Astrocyte (in vitro differentiated cells and primary cell): ENCODE results near the gene STUB1. TPM values are rescaled to one million over a fixed set of nuclear protein-coding genes. Genes with fewer than 3 reads are reported as not detected.

ENCODE experiments used
- DNase-seq: peaks from one replicate; pipeline ENCODE4 v3.0.0-alpha.2; 2010; ENCODE audit warnings: low read depth
- FAIRE-seq: peaks from 2 replicates; lab custom pipeline; 2011; peaks lifted over from hg19 to GRCh38; lab: Jason Lieb, UNC
- H2AFZ ChIP-seq: 2 replicates; pipeline ENCODE4 v1.6.0; 2012; ENCODE audit warnings: low read depth, low read length, inconsistent platforms
- H3K27ac ChIP-seq: 2 replicates; pipeline ENCODE4 v1.5.1; 2011; ENCODE audit warnings: low read depth, low read length, inconsistent platforms
- H3K27me3 ChIP-seq: 2 replicates; pipeline ENCODE4 v1.6.0; 2011; ENCODE audit warnings: low read length, inconsistent platforms; ENCODE audit not compliant: insufficient read depth
- H3K36me3 ChIP-seq: 2 replicates; pipeline ENCODE4 v1.5.1; 2011; ENCODE audit warnings: low read length, inconsistent platforms; ENCODE audit not compliant: insufficient read depth
- H3K4me1 ChIP-seq: 2 replicates; pipeline ENCODE4 v1.5.1; 2011; ENCODE audit warnings: low read length, inconsistent platforms; ENCODE audit not compliant: insufficient read depth
- H3K4me2 ChIP-seq: 2 replicates; pipeline ENCODE4 v1.6.0; 2012; ENCODE audit warnings: low read length, inconsistent platforms
- H3K4me3 ChIP-seq: 2 replicates; pipeline ENCODE4 v1.5.1; 2011; ENCODE audit warnings: low read depth, mild to moderate bottlenecking, low read length, inconsistent platforms; ENCODE audit not compliant: insufficient read depth
- H3K79me2 ChIP-seq: 2 replicates; pipeline ENCODE4 v1.6.0; 2012; ENCODE audit warnings: mild to moderate bottlenecking, low read length, inconsistent platforms; ENCODE audit not compliant: insufficient read depth
- H3K9ac ChIP-seq: 2 replicates; pipeline ENCODE4 v1.6.0; 2012; ENCODE audit warnings: mild to moderate bottlenecking, low read length, inconsistent platforms
- H3K9me3 ChIP-seq: 2 replicates; pipeline ENCODE4 v1.5.1; 2012; ENCODE audit warnings: low read depth, mild to moderate bottlenecking, low read length, inconsistent platforms; ENCODE audit not compliant: insufficient read depth
- H4K20me1 ChIP-seq: 2 replicates; pipeline ENCODE4 v1.6.0; 2012; ENCODE audit warnings: low read length, inconsistent platforms; ENCODE audit not compliant: insufficient read depth
- H3K27ac Mint-ChIP-seq: one replicate; pipeline ENCODE4 v1.8.0; 2021; ENCODE audit warnings: mild to moderate bottlenecking, mixed read lengths; ENCODE audit not compliant: unreplicated experiment
- H3K27me3 Mint-ChIP-seq: one replicate; pipeline ENCODE4 v1.8.0; 2021; ENCODE audit warnings: low read depth, mixed read lengths; ENCODE audit not compliant: unreplicated experiment
- H3K36me3 Mint-ChIP-seq: one replicate; pipeline ENCODE4 v1.8.0; 2021; ENCODE audit warnings: low read depth, mixed read lengths; ENCODE audit not compliant: unreplicated experiment
- H3K4me1 Mint-ChIP-seq: one replicate; pipeline ENCODE4 v1.8.0; 2021; ENCODE audit warnings: low read depth, mixed read lengths; ENCODE audit not compliant: unreplicated experiment
- H3K4me3 Mint-ChIP-seq: one replicate; pipeline ENCODE4 v1.8.0; 2021; ENCODE audit warnings: mild to moderate bottlenecking, moderate library complexity, mixed read lengths; ENCODE audit not compliant: unreplicated experiment
- H3K9me3 Mint-ChIP-seq: one replicate; pipeline ENCODE4 v1.8.0; 2021; ENCODE audit warnings: mild to moderate bottlenecking, mixed read lengths; ENCODE audit not compliant: unreplicated experiment
- EZH2 ChIP-seq: IDR thresholded peaks from 2 replicates; pipeline ENCODE4 v1.6.1; 2012; ENCODE audit warnings: mild to moderate bottlenecking, low read length, inconsistent platforms; ENCODE audit not compliant: insufficient read depth
- total RNA-seq: library from RNA; stranded (reverse); gene quantifications from 2 replicates; pipeline ENCODE4 v1.2.1, GENCODE V29; 2021
- TF ChIP-seq, protein P1 (sequence below): IDR thresholded peaks from 2 replicates; pipeline ENCODE4 v1.5.1; 2011; ENCODE audit warnings: low read depth, mild to moderate bottlenecking, inconsistent platforms, low read length, moderate library complexity; ENCODE audit not compliant: insufficient read depth

The STUB1 gene
- total RNA-seq, 1 donor from 2014 or later = 140 TPM

- no peaks in the 10 kb centered on the region for H3K27me3 Mint-ChIP-seq
- Histone ChIP-seq H3K9me3 (no peaks in the 10 kb centered on the region), H3K4me2 (no peak overlapping the region), H3K79me2 (peaks cover 15% of the 10 kb centered on the region), H3K27ac (no peak overlapping the region), H3K27me3 (no peaks in the 10 kb centered on the region), H2AFZ (no peak overlapping the region), H3K36me3 (no peaks in the 10 kb centered on the region), H3K4me1 (peaks cover 8% of the 10 kb centered on the region), H3K9ac (no peak overlapping the region), H3K4me3 (no peak overlapping the region), H4K20me1 (peaks cover 14% of the 10 kb centered on the region)
- TF ChIP-seq, protein P1, sequence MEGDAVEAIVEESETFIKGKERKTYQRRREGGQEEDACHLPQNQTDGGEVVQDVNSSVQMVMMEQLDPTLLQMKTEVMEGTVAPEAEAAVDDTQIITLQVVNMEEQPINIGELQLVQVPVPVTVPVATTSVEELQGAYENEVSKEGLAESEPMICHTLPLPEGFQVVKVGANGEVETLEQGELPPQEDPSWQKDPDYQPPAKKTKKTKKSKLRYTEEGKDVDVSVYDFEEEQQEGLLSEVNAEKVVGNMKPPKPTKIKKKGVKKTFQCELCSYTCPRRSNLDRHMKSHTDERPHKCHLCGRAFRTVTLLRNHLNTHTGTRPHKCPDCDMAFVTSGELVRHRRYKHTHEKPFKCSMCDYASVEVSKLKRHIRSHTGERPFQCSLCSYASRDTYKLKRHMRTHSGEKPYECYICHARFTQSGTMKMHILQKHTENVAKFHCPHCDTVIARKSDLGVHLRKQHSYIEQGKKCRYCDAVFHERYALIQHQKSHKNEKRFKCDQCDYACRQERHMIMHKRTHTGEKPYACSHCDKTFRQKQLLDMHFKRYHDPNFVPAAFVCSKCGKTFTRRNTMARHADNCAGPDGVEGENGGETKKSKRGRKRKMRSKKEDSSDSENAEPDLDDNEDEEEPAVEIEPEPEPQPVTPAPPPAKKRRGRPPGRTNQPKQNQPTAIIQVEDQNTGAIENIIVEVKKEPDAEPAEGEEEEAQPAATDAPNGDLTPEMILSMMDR = no peak
- TF ChIP-seq EZH2 = no peak
- no peaks in the 10 kb centered on the region for H3K9me3 Mint-ChIP-seq
- no peak overlapping the region for H3K27ac Mint-ChIP-seq
- no peaks in the 10 kb centered on the region for H3K36me3 Mint-ChIP-seq
- FAIRE-seq = no peak
- H3K4me1 Mint-ChIP-seq = no peaks in the 10 kb centered on the region
- no peak for DNase-seq
- H3K4me3 Mint-ChIP-seq = no peak overlapping the region
Measured at GRCh38 chr16:638836-639235, 41.4 kb upstream of the STUB1 start.

- no peaks in the 10 kb centered on the region for H3K9me3 Mint-ChIP-seq
- H3K27me3 Mint-ChIP-seq = no peaks in the 10 kb centered on the region
- H3K36me3 Mint-ChIP-seq = no peaks in the 10 kb centered on the region
- no peaks in the 10 kb centered on the region for H3K4me1 Mint-ChIP-seq
- H3K79me2 ChIP-seq = peaks cover 5% of the 10 kb centered on the region
- no peak overlapping the region for H3K4me2 ChIP-seq
- H2AFZ ChIP-seq = no peak overlapping the region
- H3K27me3 ChIP-seq = no peaks in the 10 kb centered on the region
- no peak overlapping the region for H3K27ac Mint-ChIP-seq
- TF ChIP-seq, protein P1 = no peak
- H3K9ac ChIP-seq = no peak overlapping the region
- H3K4me1 ChIP-seq = peaks cover 8% of the 10 kb centered on the region
- H3K9me3 ChIP-seq = no peaks in the 10 kb centered on the region
- H4K20me1 ChIP-seq = no peaks in the 10 kb centered on the region
- H3K27ac ChIP-seq = no peak overlapping the region
- no peaks in the 10 kb centered on the region for H3K36me3 ChIP-seq
- no peak for FAIRE-seq
- H3K4me3 Mint-ChIP-seq = peak overlapping the region; percentile 45
- DNase-seq = no peak
- H3K4me3 ChIP-seq = no peak overlapping the region
Measured at GRCh38 chr16:640614-641013, 39.6 kb upstream of the STUB1 start.

DNA sequence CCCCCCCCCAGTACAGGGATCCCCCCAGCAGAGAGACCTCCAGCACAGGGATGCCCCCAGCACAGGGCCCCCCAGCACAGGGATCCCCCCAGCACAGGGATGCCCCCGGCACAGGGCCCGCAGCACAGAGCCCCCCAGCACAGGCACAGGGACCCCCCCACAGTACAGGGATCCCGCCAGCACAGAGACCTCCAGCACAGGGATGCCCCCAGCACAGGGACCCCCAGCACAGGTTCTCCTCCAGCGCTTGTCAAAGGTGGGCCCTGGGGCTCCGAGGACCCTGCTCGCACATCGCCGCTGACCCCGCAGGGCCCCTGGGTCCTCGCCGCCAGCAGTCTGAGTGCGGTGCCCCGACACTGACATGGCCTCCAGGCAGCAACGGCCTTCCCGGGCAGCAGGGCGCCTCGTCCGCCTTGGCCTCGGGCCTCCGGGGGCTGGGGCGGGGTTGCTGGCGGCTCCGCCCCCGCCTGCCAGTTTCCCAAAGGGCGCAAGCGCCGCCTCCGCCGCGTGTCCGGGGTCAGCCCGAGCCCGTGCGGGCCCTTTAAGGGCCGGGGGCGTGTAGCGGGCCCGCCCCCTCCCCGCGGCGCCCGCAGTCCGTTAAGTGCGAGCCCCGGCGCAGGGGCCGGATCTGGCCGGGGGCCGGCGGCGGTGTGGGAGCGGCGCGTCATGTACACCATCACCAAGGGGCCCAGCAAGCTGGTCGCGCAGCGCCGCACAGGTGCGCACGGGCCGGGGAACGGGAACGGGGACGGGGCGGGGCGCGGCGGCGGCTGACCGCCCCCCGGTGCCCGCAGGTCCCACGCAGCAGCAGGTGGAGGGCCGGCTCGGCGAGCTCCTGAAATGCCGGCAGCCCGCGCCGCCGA is 38.7 kb upstream of the STUB1 start, which contains the start of gene MCRIP2:
MCRIP2 (plus strand) TSS at position 503 of the 863 bp plus-strand sequence; CDS start at position 667, 164 bp downstream.
- H3K27ac Mint-ChIP-seq = no peak within 1 kb of the TSS
- H3K4me1 ChIP-seq = peaks cover 8% of the 10 kb centered on the region
- H3K4me3 Mint-ChIP-seq = peak within 1 kb of the TSS; percentile 76
- no peaks in the 10 kb centered on the region for H3K4me1 Mint-ChIP-seq
- no peaks in the 10 kb centered on the region for H3K27me3 Mint-ChIP-seq
- no peak for TF ChIP-seq EZH2
- TF ChIP-seq, protein P1 = no peak
- peak within 1 kb of the TSS; percentile 91 for H2AFZ ChIP-seq
- no peaks in the 10 kb centered on the region for H3K36me3 ChIP-seq
- H3K4me2 ChIP-seq = peak within 1 kb of the TSS; percentile 86
- H3K27me3 ChIP-seq = no peaks in the 10 kb centered on the region
- H3K4me3 ChIP-seq = peak within 1 kb of the TSS; percentile 52
- H3K79me2 ChIP-seq = no peaks in the 10 kb centered on the region
- peak within 1 kb of the TSS; percentile 67 for H3K9ac ChIP-seq
- H4K20me1 ChIP-seq = no peaks in the 10 kb centered on the region
- DNase-seq (peak; percentile 28), FAIRE-seq (no peak)
- H3K9me3 Mint-ChIP-seq = no peaks in the 10 kb centered on the region
- no peaks in the 10 kb centered on the region for H3K36me3 Mint-ChIP-seq
- H3K9me3 ChIP-seq = no peaks in the 10 kb centered on the region
- no peak within 1 kb of the TSS for H3K27ac ChIP-seq
